GM19043 (cell line): ENCODE measurements around the gene MAP2K2.
"Not testable (repeated sequence)": the region's sequence is repeated elsewhere in the genome, so short reads cannot be mapped to it uniquely, and the experiment has no call there.

Experiments used
- ATAC-seq: cut with Tn5 transposase; IDR thresholded peaks from one replicate; pipeline ENCODE4 v1.9.1; 2021; ENCODE audit warnings: low read depth; ENCODE audit not compliant: unreplicated experiment

The MAP2K2 gene

DNA sequence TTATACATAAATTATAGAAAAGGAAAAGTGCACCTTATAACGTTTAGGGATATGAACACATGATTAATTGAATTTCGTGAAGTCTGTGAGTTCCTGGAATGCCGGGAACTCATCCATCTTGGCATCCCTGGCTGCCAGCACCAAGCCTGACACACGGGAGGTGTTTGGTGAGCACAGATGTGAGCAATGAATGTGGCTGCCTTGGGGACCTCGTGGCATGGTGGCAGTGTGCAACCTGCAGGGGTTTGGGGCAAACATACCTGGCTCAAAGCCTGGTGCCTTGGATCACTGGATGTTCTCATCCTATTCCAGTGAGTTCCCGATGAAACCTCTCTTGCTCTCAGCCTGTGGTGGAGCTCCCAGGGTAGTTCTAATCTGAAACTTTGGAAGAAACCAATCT lies 10.4 kb upstream of the MAP2K2 start:
- no peak for ATAC-seq

DNA sequence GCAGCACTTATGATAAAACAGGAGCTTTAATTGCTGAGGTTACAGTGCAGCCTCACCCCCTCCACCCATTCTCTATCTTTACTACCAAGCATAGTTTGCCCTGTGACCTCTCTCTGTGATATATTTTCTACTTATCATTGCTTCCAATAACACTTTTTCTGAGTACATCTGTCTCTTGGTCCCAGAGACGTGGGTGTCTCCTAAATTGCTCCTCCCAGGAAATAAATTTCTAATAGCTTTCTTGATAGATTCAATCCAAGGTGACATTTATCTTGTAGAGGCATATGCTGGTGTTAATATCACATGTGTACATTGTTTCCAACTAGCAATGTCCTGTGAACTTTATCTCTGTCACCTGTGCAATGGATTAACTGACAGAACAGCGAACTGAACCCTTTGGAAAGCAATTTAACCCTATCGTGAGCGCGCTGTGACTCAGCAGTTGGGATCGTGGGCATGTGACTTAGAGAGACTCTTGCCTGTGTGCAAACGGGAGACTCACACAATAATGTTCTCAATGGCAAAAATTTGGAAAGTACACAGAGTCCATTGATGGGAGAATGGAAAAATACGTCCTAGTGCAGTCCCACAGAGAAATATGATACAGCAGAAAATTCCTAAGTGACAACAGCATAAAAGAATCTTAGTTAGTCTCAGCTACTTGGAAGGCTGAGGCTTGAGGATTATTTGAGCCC lies 7.0 kb upstream of the MAP2K2 start:
- ATAC-seq: no peak

DNA sequence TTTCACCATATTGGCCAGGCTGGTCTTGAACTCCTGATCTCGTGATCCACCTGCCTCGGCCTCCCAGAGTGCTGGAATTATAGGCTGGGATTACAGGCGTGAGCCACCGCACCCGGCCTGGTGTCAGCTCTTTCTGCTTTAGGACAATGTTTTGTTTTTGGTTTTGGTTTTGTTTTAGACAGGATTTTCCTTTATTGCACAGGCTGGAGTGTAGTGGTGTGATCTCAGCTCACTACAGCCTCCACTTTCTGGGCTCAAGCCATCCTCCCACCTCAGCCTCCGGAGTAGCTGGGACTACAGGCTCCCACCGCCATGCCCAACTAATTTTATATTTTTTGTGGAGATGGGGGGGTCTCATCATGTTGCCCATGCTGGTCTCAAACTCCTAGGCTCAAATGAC lies 5.1 kb upstream of the MAP2K2 start:
- not testable (repeated sequence) for ATAC-seq

DNA sequence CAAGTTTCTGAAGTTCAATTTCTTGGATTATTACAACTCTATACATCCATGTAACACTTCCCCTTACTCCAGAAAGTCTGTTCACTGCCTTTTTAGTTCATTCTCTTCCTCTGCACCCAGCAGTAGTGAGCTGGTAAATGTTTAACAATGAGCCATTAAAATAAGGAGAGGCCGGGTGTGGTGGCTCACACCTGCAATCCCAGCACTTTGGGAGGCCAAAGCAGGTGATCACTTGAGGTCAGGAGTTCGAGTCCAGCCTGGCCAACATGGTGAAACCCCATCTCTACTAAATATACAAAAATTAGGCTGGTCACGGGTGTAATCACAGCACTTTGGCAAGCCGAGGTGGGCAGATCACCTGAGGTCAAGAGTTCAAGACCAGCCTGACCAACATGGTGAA lies 3.4 kb upstream of the MAP2K2 start:
- ATAC-seq: not testable (repeated sequence)

DNA sequence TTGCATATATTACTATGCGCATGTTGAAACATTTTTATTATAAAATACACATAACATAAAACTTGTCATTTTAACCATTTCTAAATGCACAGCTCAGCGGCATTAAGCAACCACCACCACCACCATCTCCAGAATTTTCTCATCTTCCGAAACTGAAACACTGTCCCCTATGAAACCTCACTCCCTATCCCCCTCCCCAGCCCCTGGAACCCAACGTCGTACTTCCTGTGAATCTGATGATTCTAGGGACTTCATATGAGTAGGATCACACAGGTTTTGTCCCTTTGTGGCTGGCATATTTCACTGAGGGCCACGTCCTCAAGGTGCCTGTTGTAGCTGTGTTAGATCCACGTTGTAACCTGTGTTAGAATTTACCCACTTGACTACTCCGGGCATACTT lies 716 bp upstream of the MAP2K2 start:
- ATAC-seq: no peak

DNA sequence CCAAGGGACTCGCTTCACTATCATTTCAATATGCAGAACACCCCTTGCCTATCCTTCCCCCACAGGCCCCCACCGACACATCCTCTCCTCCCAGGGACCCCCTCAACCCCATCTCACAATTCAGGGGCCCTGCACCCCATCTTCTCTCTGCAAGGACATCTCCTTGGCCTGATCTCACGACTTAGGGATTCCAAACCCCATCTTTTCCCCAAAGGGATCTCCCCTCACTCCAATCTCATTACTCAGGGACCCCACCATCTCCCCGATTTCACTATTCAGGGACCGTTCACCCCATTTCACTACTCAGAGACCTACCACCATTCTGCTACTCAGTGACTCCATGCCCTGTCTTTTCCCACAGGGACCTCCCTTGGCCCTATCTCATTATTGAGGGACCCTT lies 1.4 kb downstream of the MAP2K2 start:
- ATAC-seq: no peak

DNA sequence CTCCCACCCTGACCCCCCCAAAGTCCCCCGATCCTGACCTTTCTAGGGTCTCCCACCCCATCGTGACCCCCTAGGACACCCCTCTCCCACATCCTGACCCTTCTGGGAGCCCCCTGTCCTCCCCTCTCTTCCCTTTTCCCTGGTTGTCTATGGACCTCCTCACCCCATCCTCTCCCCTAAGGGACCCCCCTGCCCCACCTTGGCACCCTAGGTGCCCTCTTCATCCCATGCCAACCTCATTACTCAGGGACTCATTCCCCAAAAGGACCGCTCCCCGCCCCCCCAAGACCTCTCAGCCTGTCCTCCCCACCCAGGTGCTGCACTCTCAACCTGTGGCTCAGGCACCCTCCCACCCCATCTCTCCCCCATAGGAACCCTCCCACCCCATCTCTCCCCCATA lies 2.1 kb downstream of the MAP2K2 start:
- no peak for ATAC-seq

DNA sequence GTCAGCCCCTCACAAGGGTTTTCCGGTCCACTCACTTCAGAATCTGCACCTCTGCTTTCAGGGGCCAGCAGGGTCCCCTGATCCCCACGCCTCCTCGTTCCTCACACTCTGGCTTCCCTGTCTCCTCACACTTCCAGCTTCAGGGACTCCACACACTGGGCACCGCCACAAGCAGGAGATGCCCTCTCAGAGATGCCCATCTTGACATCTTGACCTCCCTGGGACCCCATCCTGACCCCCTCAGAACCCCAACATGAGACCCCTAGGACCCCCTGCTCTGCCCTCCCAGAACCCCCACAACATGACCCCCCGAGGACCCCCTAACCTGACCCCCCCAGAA lies 2.7 kb downstream of the MAP2K2 start:
- no peak for ATAC-seq

DNA sequence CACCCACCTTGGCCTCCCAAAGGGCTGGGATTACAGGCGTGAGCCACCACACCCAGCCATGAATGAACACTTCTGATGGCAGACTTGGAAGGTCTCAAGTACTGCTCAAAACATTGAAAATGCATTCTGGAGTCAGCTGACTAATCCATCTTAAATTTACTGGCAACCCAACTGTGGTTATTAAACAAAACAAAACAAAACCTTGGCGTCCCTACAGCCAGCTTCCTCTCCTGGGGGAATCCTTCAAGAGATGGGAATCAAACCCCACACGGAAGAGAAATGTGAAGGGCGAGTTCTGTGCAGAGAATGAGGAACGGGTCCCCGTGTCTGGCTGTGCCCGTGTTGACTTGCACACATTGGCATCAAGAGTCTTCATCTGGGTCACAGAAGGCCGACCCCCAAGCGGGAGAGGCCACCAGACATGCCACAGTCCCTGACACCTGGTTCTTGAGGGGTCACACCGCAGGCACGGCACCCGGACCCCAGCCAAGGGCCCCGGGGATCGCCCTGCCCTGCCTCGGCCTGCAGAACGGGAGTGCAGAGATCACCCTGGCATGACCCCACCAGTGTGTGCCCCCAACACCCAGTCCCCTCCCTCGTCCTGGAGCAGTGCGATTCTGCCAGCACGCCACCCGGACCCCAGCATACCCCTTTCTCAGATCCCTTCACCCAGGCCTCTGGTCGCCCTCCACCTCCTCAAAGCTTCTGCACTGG lies 3.2 kb downstream of the MAP2K2 start:
- no peak for ATAC-seq

DNA sequence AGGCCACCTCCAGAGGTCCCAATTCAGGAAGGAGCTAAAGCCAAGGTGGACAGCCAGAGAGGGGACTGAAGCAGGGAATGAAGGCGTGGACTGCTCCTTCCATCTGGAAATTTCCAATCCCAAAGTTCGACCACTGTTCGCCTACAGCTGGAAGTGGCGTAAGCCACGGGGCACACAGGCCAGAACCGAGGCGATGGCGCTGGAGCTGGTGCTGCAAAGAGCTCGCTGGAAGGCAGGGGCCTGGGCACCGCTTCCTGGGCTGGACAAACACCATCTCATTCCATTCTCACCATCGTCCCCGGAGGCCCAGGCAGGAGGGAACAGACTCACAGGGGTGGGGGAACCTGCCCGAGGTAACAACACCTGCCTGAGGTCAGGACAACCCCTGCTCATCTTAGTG lies 4.2 kb downstream of the MAP2K2 start:
- no peak for ATAC-seq

DNA sequence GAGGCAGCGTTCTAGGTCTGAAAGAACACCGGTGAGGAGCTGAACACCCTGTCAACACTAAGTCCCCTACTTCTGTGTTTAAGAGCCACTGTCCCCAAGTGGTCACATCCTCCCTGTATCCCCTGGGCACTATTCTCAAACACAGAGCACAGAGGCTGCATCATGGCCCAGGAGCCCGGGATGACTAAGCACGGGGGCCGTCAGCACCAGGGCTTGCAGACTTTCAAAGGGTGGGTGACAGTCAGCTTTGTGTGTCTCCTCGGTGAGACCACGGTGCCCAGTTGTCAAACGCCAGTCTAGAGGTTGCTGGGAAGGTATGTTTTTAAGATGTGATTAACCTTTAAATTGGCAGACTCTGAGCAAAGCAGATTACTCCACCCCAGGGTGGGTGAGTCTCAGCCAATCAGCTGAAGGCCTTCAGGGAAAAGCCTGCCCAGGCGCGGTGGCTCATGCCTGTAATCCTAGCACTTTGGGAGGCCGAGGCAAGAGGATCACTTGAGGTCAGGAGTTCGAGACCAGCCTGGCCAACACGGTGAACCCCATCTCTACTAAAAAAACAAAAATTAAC lies 8.0 kb downstream of the MAP2K2 start:
- no peak for ATAC-seq

DNA sequence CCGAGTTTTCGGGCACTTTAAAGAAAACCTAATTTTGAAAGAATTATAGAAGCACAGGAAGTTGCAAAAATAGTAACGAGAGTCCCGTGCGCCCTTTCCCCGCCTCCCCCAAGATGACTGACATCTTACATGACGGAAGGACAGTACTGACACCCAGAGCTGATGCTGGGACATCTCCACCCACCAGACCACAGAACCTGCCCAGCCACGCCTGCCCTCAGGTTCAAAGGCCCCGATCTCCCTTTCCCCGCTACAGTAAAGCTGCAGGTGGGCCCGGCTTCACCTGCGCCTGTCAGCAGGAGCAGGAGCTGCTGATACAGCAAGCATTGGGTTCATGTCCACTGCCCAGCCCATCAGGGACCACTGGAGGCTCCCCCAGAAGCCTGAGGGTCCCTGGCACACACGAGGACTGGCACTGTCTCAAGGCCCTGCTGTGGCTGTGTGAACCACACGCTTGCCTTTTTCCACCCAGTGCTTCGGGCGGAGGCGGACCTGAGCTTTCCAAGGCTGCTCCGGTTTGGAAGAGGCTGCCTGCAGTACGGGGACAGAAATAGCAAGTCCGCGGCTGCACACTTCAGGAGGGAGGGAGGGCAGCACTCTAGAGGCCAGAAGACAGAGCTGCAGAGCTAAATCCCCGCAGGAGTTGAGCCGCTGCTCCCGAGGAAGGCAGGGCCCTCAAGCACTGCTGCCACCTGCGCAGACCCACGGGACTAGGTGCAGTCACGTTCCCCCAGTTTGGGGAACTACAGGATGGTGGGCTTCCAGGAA lies 8.7 kb downstream of the MAP2K2 start:
- no peak for ATAC-seq

DNA sequence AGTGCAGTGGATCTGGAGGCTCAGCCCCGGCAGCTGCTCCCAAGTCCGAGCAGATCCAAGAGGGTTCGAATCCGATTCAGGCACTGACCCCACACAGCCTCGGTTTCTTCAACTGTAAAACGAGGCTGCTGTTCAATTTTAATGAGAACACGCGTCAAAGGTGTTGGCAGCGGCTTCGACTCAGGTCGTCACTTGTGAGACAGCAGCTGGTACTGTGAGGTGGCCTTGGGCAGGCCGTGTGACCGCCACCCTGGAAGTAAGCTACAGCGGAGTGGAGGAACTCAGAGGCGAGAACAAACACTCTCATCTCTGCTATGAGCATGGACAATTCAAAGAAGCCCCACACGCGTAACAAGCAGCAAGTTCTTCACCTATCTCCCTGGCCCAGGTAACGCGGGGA lies 9.7 kb downstream of the MAP2K2 start:
- ATAC-seq: no peak

DNA sequence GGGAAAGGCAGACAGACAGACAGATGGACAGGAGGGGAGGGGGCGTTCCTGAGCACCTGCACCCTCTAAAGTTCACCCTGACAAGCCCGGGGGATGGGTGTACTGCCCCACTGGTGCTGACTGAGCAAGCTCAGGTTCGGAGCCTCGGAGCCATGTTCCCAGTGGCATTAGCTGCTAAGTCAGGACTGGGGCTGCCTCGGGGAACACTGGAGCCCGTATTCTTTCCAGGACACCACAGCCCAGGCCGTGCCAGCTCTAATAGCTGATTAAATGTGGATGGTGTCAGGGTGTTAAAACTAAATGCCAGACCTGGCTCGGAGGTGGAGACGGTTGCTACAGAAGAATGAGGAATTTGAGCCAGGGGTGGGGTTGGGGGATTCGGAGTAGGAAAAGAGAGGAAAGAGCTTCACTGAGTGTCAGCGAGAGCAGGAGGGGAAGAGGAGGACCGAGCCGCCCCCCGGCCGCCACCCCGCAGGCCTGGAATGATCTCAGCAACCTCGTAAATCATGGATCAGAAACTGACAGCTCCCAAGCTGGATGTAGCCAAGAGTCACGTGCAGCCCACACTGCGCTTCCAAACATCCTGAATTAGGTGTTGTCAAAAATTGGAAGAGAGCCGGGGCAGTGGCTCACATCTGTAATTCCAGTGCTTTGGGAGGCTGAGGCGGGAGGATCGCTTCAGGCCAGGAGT lies 10.4 kb downstream of the MAP2K2 start:
- no peak for ATAC-seq

DNA sequence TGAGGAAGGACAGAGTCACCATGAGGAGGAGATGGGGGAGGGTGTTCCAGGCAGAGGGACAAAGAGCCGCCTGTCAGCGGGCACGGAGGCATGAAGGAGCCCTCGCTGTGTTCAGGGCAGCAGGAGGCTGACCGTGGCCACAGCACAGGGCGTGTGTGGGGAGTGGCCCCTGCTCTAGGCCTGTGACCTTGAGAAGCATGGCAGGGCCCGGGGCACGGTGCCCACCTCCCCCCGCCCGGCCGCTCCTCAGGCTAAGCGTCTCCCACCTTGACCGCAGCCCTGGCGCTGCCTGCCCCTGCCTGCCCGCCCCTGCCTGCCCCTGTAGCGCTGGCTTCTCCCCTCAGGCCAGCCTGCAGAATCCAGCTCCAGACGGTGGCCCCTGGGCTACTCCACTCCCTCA lies 11.6 kb downstream of the MAP2K2 start:
- ATAC-seq: no peak

DNA sequence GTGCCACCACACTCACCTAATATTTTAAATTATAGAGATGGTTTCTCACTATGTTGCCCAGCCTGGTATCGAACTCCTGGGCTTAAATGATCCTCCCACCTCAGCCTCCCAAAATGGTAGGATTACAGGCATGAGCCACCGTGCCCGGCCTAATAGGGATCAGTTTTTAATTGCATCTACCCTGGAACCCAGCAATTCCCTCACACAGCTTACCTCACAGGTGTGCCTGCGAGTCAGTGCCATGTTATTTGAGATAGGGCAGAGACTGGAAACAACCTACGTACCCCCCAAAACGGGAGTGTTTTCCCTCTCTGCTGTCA lies 14.3 kb downstream of the MAP2K2 start:
- ATAC-seq: no peak

DNA sequence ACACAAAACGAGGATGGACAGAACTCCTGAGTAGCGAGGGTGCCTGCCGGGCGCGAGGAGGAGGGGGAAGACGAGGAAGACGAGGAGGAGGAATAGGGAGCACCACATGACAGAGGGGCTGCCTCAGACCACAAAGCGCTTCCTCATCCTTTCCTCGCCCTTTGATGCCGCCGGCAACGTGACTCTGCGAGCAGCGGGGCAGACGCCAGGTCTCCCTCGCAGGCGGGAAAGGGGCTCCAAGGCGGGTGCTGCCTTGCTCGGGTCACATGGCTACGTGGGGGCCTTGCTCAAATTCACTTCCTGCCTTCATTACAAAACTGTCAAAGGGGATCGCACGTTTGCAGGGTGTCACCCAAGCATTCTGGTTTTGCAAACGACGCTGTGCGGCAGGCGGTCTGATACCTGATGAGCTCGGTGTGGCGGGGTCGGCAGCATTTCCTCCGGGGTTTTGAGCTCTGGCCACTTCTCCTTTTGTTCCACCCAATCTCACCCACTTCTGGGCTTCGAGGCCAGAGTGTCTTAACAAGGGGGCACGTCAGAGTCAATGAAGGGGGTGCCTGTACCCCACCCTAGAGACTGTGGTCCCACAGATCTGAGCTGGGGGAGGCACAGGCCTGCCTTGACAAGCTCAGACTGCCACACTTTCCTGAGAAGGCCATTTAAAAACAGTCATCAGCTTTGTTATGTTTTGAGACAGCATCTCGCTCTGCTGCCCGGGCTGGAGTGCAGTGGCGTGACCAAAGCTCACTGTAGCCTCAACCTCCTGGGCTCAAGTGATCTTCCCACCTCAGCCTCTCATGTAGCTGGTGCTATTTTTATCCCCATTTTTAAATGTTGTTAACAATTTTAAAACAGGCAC lies 14.9 kb downstream of the MAP2K2 start:
- no peak for ATAC-seq

DNA sequence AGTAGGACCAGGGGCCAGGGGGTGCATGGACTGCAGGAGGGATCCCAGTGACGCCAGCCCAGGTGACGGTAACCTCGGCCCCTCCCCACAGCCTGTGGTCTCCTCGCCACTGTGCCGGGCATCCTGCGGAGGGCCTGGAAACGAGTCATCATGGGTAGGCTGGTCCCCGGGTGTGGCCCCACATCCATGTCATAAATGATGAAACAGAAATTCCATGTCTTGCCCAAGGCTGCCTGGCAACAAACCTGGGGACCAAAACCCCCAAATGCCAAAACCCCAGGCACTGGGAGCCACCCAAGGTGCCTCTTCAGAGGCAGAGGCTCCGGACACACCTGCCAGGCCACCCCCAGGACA lies 20.9 kb downstream of the MAP2K2 start:
- ATAC-seq: no peak

DNA sequence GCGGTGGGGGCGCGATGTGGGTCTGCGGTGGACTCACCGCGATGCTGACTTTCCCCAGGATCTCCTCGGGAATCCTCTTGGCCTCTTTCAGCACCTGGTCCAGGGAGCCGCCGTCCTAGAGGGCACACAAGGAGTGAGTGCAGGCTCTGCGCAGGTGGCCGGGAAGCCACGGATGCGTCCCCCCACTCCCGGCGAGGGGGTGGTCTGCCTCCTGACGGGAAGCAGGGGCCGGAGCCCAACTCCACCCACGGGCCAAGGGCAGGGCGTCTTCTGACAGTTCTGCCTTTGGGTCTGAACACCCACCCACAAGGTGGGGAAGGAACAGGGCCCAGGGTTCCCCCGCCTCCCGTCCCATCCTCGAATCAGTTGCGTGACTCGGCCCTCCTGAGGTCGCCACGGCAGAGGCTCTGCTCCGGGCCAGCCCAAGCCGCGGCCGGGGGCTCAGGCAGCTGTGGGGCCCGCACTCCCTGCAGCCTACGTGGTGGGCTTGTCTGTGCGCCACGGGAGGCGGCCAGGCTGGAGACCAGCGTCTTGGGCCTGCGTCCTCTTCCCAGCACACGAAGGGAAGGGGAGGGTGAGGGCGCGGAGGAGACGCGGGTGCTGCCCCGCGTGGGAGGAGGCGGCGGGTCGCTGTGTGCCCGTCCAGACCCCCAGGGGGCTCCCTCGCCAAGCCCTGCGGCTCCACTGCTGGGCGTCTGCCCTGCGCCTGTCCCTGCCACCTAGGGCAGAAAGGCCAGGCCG lies 21.4 kb downstream of the MAP2K2 start:
- no peak for ATAC-seq

DNA sequence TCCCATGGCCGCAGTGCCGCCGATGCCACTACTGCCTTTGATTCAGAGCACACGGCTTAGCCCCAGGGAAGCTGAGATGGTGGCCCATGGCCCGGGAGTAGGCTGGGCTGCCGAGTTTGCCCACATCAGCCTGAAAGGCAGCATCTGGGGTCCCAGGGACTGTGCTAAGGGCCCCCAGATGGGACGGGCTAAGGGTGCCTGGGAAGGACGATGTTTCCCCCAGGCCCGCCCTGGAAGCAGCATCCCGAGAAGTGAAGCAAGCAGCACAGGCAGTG lies 22.5 kb downstream of the MAP2K2 start:
- ATAC-seq: no peak
